ENCODE measurements around the gene DLEU7. TPM values are rescaled to one million over a fixed set of nuclear protein-coding genes. Genes with fewer than 3 reads are reported as not detected.

Gene DLEU7
- total RNA-seq, 1 experiment from 2014 or later = not detected

GRCh38 chr13:50841786-50842185 lies 1.7 kb downstream of the DLEU7 start:
- no peak overlapping the region for H3K27ac Mint-ChIP-seq (ENCODE audit: low read depth, unreplicated experiment)
- no peaks in the 10 kb centered on the region for H3K9me3 Mint-ChIP-seq (ENCODE audit: unreplicated experiment)
- peaks cover 24% of the 10 kb centered on the region for H3K27me3 Mint-ChIP-seq (ENCODE audit: insufficient read depth, unreplicated experiment)
- POLR2A ChIA-PET = interaction anchor here (0.6 to 0.7 kb wide), 2 partner anchors 11 to 220 kb away, joined by 4 to 5 read pairs; no protein-coding TSS in a partner anchor
- H3K4me3 Mint-ChIP-seq (ENCODE audit: unreplicated experiment) = no peak overlapping the region
- BruUV-seq (replicated peaks) = no TSS peak
- no peak for TF ChIP-seq CTCF (IDR thresholded peaks at IDR 0.05; ENCODE audit: unreplicated experiment)
- CTCF ChIA-PET = no interaction called here
- no peak for DNase-seq (ENCODE audit: unreplicated experiment)
- H3K36me3 Mint-ChIP-seq (ENCODE audit: insufficient read depth, unreplicated experiment) = no peaks in the 10 kb centered on the region
- intact Hi-C loops (cut with micrococcal nuclease) = no loop called here
- H3K4me1 Mint-ChIP-seq (ENCODE audit: insufficient read depth, unreplicated experiment) = no peaks in the 10 kb centered on the region

GRCh38 chr13:50840284-50840683 lies 3.2 kb downstream of the DLEU7 start:
- no peaks in the 10 kb centered on the region for H3K9me3 Mint-ChIP-seq (ENCODE audit: unreplicated experiment)
- H3K4me1 Mint-ChIP-seq (ENCODE audit: insufficient read depth, unreplicated experiment) = no peaks in the 10 kb centered on the region
- TF ChIP-seq CTCF (IDR thresholded peaks at IDR 0.05; ENCODE audit: unreplicated experiment) = no peak
- CTCF ChIA-PET = interaction anchor here (1.6 kb wide), 1 partner anchor 229 kb away, joined by 3 read pairs; no protein-coding TSS in a partner anchor
- H3K27me3 Mint-ChIP-seq (ENCODE audit: insufficient read depth, unreplicated experiment) = peaks cover 39% of the 10 kb centered on the region
- POLR2A ChIA-PET = no interaction called here
- H3K27ac Mint-ChIP-seq (ENCODE audit: low read depth, unreplicated experiment) = no peak overlapping the region
- no TSS peak for BruUV-seq (replicated peaks)
- no peaks in the 10 kb centered on the region for H3K36me3 Mint-ChIP-seq (ENCODE audit: insufficient read depth, unreplicated experiment)
- no peak overlapping the region for H3K4me3 Mint-ChIP-seq (ENCODE audit: unreplicated experiment)
- no peak for DNase-seq (ENCODE audit: unreplicated experiment)
- intact Hi-C loops (cut with micrococcal nuclease) = no loop called here

GRCh38 chr13:50839828-50840227 lies 3.7 kb downstream of the DLEU7 start:
- Mint-ChIP-seq H3K27me3 (ENCODE audit: insufficient read depth, unreplicated experiment) (peaks cover 39% of the 10 kb centered on the region), H3K27ac (ENCODE audit: low read depth, unreplicated experiment) (no peak overlapping the region), H3K9me3 (ENCODE audit: unreplicated experiment) (no peaks in the 10 kb centered on the region), H3K36me3 (ENCODE audit: insufficient read depth, unreplicated experiment) (no peaks in the 10 kb centered on the region), H3K4me1 (ENCODE audit: insufficient read depth, unreplicated experiment) (no peaks in the 10 kb centered on the region), H3K4me3 (ENCODE audit: unreplicated experiment) (no peak overlapping the region)
- intact Hi-C loops (cut with micrococcal nuclease) = no loop called here
- CTCF ChIA-PET = interaction anchor here (1.6 kb wide), 1 partner anchor 230 kb away, joined by 3 read pairs; no protein-coding TSS in a partner anchor
- POLR2A ChIA-PET = interaction anchor here (0.7 to 0.8 kb wide), 2 partner anchors 15 to 199 kb away, joined by 3 read pairs; no protein-coding TSS in a partner anchor
- BruUV-seq (replicated peaks) = no TSS peak
- DNase-seq (ENCODE audit: unreplicated experiment) = no peak
- no peak for TF ChIP-seq CTCF (IDR thresholded peaks at IDR 0.05; ENCODE audit: unreplicated experiment)

GRCh38 chr13:50838701-50839100 lies 4.8 kb downstream of the DLEU7 start:
- TF ChIP-seq CTCF (IDR thresholded peaks at IDR 0.05; ENCODE audit: unreplicated experiment) = no peak
- CTCF ChIA-PET = interaction anchor here (1.6 kb wide), 1 partner anchor 231 kb away, joined by 3 read pairs; no protein-coding TSS in a partner anchor
- Mint-ChIP-seq H3K27ac (ENCODE audit: low read depth, unreplicated experiment) (no peak overlapping the region), H3K36me3 (ENCODE audit: insufficient read depth, unreplicated experiment) (no peaks in the 10 kb centered on the region), H3K9me3 (ENCODE audit: unreplicated experiment) (no peaks in the 10 kb centered on the region), H3K4me1 (ENCODE audit: insufficient read depth, unreplicated experiment) (no peaks in the 10 kb centered on the region), H3K4me3 (ENCODE audit: unreplicated experiment) (no peak overlapping the region), H3K27me3 (ENCODE audit: insufficient read depth, unreplicated experiment) (peaks cover 39% of the 10 kb centered on the region)
- BruUV-seq (replicated peaks) = no TSS peak
- DNase-seq (ENCODE audit: unreplicated experiment) = no peak
- POLR2A ChIA-PET = interaction anchor here (0.7 kb wide), 1 partner anchor 404 kb away, joined by 3 read pairs; no protein-coding TSS in a partner anchor
- intact Hi-C loops (cut with micrococcal nuclease) = no loop called here
